GM18526 (cell line): ENCODE data around the gene PWP2.
"Not testable (repeated sequence)": the region's sequence is repeated elsewhere in the genome, so short reads cannot be mapped to it uniquely, and the experiment has no call there.

Experiments
- POLR2A ChIP-seq: IDR thresholded peaks from 3 replicates; pipeline ENCODE4 v1.6.1; 2011; ENCODE audit not compliant: insufficient read length; ENCODE audit errors: extremely low read depth

PWP2 gene

DNA sequence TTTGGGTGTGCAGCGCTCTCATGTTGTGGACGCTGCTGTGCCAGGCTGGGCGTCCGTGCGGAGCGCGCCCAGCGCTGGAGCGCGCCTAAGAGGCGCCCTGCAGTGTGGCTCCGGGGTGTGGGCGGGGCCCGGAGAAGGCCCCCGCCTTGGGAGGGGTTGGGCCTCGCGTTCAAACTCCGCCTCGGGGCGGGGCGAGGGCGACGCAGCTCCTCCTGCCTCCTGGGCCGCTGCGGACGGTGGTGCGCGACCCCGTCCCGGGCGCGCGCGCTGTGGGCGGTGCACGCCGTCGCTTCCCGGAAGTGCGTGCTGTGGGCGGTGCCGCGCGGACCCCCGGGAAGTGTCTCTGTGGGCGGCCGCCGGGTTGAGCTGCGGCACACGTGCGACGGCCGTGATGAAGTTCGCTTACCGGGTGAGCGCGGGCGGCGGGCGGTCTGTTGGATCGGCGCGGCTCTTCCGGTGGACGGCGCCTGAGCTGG is at the start of gene PWP2:
PWP2 (plus strand) TSS at position 374 of the 476 bp plus-strand sequence; CDS start at position 392, 18 bp downstream.
- TF ChIP-seq POLR2A, result not testable (repeated sequence)

DNA sequence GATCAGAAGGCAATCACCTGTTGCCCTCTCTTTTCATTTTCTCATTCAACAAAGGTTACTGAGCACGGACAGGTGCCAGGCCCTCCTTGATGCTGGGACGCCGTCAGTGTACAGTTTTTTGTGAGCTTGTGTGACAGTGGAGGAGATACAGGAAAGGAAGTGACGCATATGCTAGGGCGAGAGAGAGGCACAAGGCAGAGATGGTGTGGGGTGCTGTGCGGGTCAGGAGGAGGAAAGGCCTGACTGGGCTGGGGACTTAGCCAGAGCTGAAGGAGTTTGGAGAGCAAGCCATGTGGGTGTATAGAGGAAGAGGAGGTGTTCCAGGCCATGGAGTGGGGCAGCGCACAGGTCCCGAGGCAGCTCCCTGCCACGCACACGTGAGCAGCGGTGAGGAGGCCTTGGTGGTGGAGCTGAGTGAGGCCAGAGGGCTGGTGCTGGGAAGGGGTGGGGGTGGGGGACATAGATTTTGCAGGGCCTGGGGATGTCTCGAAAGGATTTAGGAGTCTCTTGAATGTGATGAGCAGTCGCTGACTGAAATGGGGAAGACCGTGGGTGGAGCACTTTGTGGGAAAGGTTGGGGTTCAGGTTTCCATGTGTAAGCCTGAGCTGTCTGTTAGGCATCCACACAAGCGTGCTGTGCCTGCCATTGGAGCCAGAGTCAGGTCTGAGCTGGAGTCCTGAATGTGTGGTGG is 49.1 kb upstream of the PWP2 start:
- no peak for TF ChIP-seq POLR2A

DNA sequence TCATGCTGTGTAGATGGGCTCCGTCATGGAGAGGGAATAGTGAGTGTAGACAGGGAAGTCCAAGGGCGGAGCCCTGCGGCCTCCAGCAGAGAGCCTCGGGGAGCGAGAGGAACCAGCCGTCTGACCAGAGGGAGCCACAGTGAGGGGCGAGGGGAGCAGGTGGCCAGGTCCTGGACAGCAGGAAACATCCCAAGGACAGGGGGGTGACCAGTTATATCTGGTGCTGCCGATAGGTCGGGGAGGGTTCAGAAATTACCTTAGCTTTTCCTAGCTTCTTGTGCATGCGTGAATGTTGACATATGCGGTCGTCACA is 48.6 kb upstream of the PWP2 start:
- TF ChIP-seq POLR2A, result no peak

DNA sequence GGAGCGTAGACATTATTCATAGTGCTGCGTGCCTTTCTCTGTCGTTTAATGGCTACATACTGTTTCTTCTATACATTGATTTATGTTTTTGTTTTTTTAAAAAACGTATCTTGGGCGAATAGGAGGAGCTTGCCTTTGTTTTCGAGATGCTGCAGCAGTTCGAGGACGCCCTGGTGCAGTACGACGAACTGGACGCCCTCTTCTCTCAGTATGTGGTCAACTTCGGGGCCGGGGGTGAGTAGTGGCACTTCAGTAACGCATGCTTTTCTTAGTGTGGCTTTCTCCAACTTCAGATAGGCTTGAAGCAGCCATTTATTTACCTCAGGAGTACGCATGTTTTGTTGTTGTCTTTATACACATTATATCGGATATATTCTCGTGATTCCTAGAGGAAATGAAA is 48.2 kb upstream of the PWP2 start:
- TF ChIP-seq POLR2A, result no peak

DNA sequence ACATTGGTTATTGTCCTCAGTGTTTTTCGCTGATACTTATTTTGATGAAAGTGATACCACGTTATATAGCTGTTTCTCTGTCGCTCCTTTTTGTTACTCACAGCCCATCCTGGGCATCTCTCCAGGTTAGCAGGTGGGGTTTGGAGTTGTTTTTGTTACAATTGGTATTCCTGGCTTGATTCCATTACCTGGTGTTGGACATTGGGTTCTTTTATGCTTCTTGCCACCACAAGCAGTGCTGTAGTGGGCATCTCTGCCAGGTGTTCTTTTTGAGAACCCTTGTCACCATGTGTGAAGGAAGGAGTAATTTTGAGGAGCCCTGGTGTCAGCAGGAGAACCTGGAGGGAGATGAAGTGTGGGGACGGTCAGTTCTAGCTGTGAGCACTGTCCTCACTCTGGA is 47.5 kb upstream of the PWP2 start:
- no peak for TF ChIP-seq POLR2A

DNA sequence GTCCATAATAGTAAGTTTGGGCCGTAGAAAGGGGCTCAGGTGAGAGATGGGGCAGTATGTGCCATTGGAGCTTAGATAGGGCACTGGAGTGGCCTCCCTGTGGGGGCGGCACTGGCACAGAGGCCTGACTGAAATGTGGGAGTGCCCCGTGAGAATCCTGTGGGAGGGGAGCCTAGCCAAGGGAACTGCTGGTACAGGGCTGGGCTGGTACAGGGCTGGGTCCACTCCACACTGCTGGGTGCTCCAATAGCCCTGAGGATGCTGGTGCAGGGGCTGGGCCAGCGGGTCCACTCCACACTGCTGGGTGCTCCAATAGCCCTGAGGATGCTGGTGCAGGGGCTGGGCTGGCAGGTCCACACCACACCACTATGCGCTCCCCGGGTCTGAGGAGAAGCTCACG is 44.8 kb upstream of the PWP2 start:
- no peak for TF ChIP-seq POLR2A

DNA sequence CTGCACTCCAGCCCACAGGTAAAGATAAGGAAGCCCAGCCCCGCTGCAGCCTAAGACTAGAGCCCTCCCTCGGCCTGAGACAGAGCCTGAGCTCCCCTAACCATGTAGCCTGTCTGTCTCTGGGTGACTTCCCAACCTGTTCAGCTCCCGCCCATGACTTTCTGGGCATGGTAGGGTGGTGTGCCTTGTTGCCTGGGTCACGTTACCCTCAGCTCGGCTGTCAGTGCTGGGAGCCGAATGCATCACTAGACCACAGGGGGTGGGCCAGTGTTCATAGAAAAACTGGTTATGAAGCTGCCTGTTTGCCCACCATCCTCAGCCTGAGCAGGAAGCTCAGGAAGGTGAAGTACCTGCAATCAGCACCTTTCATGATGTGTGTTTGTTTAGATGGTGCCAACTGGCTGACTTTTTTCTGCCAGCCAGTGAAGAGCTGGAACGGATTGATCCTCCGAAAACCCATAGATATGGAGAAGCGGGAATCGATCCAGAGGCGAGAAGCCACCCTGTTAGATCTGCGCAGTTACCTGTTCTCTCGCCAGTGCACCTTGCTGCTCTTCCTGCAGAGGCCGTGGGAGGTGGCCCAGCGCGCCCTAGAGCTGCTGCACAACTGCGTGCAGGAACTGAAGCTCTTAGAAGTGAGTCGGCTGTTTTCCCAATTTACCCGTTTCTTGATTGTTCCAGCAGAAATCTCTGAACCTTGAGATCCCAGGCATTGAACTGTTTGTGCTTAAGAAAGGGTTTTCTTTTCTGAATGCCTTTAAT is 43.9 kb upstream of the PWP2 start:
- TF ChIP-seq POLR2A, result no peak

DNA sequence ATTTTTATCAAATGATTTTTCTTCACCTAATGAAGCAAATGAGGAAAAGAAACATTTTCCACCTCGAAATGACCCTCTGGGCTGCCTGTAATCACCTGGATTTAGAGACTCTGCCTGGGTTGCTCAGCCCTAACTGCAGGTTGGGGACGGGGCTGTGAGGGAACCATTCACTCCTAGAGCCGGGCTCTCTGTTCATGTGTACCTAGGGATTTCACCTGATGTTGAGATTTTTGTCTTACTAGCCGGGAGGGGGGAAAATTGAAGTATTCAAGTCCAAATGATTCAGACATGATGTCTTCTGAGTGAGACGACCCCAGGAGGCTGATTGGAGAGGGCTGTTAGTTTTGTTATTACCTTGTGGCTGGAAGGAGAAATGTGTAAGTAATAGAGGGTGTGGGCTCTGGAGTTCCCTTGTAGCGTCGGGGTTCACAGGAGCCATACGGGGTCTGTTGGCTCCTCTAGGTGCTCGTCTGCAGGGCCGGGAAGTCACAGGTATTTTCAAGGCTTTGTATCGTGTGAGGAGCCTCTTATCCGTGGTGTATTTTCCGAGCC is 42.3 kb upstream of the PWP2 start:
- TF ChIP-seq POLR2A, result no peak

DNA sequence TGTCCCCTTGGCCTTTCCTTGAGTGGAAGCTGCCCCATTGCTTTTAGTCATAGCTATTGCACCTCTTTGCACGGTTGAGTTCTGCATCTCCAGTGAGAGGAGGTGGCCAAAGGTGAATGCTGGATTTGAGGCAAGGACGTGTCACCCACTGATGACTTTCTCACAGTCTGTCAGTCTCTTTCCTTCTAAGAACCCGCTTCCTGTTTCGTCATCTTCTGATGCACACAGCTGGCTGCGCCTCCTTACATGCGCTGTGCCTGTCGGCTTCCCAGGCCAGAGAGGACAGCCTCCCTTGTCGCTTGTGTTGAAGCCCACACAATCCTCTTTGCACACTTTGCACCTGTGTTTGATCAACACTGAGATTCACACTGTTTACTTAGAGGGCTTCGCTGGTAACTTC is 41.8 kb upstream of the PWP2 start:
- TF ChIP-seq POLR2A, result no peak

DNA sequence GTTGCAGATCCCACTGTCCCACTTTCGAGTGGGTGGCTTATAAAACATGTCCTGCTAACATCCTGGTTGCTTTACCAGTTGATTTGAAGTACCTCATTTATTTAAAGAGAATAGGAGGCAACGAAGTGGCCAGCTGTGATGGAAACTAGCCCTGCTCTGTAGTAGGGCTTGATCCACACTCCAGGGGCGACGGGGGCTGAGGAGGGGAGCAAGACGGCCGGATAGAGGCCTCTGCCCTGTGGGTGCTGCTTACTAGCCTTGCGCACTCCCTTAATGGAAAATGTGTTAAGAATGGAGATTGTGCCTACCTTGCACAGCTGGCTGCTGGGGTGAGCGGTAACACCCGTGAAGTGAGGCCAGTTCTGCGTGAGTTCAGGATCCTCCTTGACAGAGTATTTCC is 41.1 kb upstream of the PWP2 start:
- TF ChIP-seq POLR2A, result no peak

DNA sequence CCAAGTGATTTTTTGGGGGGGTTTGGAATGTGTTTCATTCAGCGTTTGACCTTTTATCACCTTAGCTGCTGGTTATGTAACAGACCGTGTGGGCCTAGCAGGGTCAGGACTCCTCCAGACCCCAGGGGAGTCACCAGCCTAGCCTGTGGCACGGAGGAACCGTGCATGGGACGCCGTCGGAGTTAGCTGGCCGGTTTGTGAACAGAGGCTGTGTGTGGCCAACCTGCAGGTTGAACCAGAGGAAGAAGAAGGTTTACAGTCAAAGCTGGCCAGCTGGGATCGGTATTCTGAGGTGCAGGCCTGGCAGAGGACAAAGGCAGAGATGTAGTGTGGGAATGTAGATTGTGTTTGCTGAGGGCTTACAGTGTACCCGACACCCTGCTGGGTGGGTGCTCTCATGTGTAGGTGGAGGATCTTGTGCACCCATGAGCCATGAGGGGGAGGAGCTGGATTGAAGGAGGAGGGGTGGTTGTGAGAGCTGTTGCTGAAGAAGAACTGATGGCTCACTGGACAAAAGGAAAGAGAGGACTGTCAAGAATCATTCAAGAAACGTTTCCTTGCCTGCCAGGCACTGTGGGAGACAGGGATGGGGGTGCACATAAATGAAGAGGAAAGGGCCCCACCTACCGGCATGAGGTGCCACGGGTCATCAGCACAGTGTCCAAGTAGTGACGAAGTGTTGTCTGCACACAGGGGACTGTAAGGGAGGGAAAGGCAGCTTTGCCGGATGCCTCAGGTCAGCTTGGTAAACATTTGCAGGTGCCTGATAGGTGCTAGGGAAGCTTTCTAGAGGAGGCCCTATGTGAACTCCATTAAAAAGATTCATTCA is 40.0 kb upstream of the PWP2 start:
- TF ChIP-seq POLR2A, result no peak

DNA sequence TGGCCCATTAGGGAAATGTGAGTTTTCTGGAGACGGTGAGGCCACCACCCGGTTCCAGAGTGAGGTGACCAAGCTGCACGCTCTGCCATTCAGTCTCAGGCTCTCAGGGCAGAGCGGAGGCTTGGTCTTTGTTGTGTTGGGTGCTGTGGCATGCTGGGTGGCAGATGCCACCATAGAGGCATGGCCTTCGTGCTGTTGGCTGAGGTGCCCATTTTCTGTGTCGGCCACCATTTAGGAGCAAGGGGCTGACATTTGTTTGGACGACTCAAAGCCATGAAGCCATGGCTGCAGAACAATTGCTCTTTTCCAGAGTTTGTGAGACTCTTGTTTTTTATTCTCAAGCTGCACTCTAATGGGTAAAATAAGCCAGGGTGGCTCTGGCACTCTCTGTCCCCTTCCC is 36.8 kb upstream of the PWP2 start:
- TF ChIP-seq POLR2A, result no peak

DNA sequence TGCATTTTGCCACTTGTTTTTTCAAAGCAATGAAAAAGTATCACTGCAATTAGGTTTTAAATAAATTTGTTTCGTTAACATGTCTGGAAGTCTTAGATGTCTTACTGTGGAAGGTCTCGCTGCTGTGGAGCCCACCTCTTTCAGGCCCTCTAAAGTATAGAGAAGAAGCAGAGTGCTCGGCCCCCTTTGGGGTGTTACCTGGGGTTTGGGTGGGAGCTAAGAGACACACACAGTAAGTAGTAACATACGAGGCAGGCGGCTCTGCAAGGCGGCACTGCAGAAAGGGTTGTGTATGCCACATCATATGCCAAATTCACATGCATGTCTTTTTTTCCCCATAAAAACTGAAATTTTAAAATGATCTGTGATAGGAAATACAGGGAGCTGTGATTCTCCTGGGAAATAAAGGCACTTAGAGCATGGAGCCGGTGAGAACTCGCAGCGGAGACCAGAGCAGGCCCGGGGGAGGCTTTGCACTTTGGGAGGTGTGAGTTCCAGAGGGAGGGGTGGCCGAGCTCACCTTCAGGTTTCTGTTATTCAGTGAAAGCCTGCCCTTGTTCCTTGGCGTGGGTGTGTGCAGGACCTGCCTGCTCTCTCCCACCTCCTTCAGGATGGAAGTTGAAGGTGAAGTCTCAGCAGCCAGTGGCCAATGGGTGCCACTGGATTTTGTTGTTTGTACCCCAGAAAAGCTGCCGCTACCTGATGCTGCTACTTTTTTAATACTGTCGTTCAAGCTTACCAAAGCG is 35.7 kb upstream of the PWP2 start:
- TF ChIP-seq POLR2A, result no peak

DNA sequence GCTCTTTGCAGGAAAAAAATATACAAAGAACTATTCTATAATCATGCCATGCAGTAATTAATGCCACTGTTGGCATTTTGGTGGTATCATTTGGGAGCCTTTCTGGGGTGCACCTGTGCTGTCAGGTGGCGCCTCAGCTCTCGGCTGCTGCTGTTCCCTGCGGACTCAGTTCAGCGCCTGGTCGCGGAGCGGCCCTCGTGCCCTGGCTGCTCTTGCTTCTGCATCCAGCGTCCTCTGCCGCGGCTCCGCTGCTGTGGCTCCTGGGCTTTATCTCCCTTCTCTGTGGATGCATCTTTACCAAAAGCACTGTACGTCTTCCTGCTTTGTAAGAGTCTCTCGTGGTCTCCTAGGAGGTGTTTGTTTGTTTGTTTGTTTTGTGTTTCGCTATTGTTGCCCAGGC is 35.1 kb upstream of the PWP2 start:
- no peak for TF ChIP-seq POLR2A
